B cell (primary cell): Measurements from ENCODE around the gene DKK2. TPM values are rescaled to one million over a fixed set of nuclear protein-coding genes. Genes with fewer than 3 reads are reported as not detected.
A peak's percentile ranks its signal among the peaks of the same experiment; 100 is the strongest.

ENCODE experiments used
- ATAC-seq: fragments of 200-7000 bp; cut with Tn5 transposase; one replicate; pipeline ENCODE4 v1.10.0; 2021; ENCODE audit warnings: low read depth, mild to moderate bottlenecking, moderate number of reproducible peaks, moderate library complexity
- CTCF ChIA-PET: fragments of 350-600 bp; sonication (Branson Sonifier 250); formaldehyde crosslinking; loops from one replicate; lab custom pipeline; 2021; ENCODE audit warnings: antibody characterized with exemption, inconsistent platforms; lab: Charles Lee
- POLR2A ChIA-PET: fragments of 350-600 bp; sonication (Branson Sonifier 250); formaldehyde crosslinking; loops from one replicate; lab custom pipeline; 2021; ENCODE audit warnings: antibody characterized with exemption; lab: Charles Lee
- DNase-seq: peaks from one replicate; pipeline ENCODE4 v3.0.0; 2013
- H2AFZ ChIP-seq: 2 replicates; pipeline ENCODE4 v1.6.1; 2012; ENCODE audit warnings: mild to moderate bottlenecking, low read depth, low read length; ENCODE audit not compliant: insufficient read depth, poor library complexity, severe bottlenecking
- H3K27ac ChIP-seq, 2 donors: 1 replicate in 1 of 2; 2 replicates in 1 of 2; pipeline ENCODE4 v1.5.1; 2012 to 2013; ENCODE audit warnings: low read length in 2 of 2, mild to moderate bottlenecking in 2 of 2, moderate library complexity in 1 of 2
- H3K27me3 ChIP-seq, 4 experiments: fragments of 200-600 bp in 1 of 4; sonication (generic) in 1 of 4; replicated peaks in 1 of 4; 1 replicate in 2 of 4; 2 replicates in 2 of 4; pipeline versions ENCODE4 v1.6.1 to v1.7.0; 2013 to 2016; ENCODE audit warnings: low read length in 3 of 4, mild to moderate bottlenecking in 2 of 4, mixed read lengths in 1 of 4, moderate library complexity in 1 of 4; ENCODE audit not compliant: insufficient read depth in 4 of 4, control insufficient read depth in 3 of 4; ENCODE audit errors: control extremely low read depth in 1 of 4
- H3K36me3 ChIP-seq, 2 experiments: replicated peaks in 1 of 2; 1 replicate in 1 of 2; 2 replicates in 1 of 2; pipeline versions ENCODE4 v1.6.1 to v1.7.1; 2013; ENCODE audit warnings: low read length in 1 of 2; ENCODE audit not compliant: insufficient read depth in 2 of 2, control insufficient read depth in 1 of 2; ENCODE audit errors: control extremely low read depth in 1 of 2, extremely low read depth in 1 of 2
- H3K4me1 ChIP-seq, 2 donors: fragments of 200-600 bp in 1 of 2; sonication (generic) in 1 of 2; 1 replicate in 1 of 2; 2 replicates in 1 of 2; pipeline versions ENCODE4 v1.5.1 to v1.6.1; 2013 to 2017; ENCODE audit warnings: low read length in 2 of 2; ENCODE audit not compliant: control insufficient read depth in 2 of 2, insufficient read depth in 2 of 2
- H3K4me2 ChIP-seq: replicated peaks from 2 replicates; pipeline ENCODE3; 2012; ENCODE audit warnings: mild to moderate bottlenecking, low read depth, low read length; ENCODE audit not compliant: poor library complexity, severe bottlenecking
- H3K4me3 ChIP-seq, 5 experiments: fragments of 200-600 bp in 1 of 5; sonication (generic) in 1 of 5; 1 replicate in 3 of 5; 2 replicates in 2 of 5; pipeline versions ENCODE4 v1.5.1 to v1.7.0; 2011 to 2016; ENCODE audit warnings: low read length in 4 of 5, mild to moderate bottlenecking in 4 of 5, low read depth in 2 of 5, control low read depth in 1 of 5, moderate library complexity in 1 of 5; ENCODE audit not compliant: insufficient read depth in 1 of 5; ENCODE audit errors: control extremely low read depth in 1 of 5, extremely low read depth in 1 of 5
- H3K79me2 ChIP-seq: fragments of 200-600 bp; sonication (generic); one replicate; pipeline ENCODE4 v1.6.0; 2016; ENCODE audit warnings: low read length; ENCODE audit not compliant: control insufficient read depth, insufficient read depth
- H3K9ac ChIP-seq: fragments of 200-600 bp; sonication (generic); 2 replicates; pipeline ENCODE4 v1.6.1; 2017; ENCODE audit warnings: mild to moderate bottlenecking, low read length, moderate library complexity
- H3K9me3 ChIP-seq, 3 donors: one replicate each; pipeline versions ENCODE4 v1.6.1 to v1.7.1; 2013; ENCODE audit warnings: low read length in 2 of 3; ENCODE audit not compliant: control insufficient read depth in 2 of 3, insufficient read depth in 1 of 3; ENCODE audit errors: control extremely low read depth in 1 of 3
- H4K20me1 ChIP-seq: 2 replicates; pipeline ENCODE4 v1.6.0; 2012; ENCODE audit warnings: mild to moderate bottlenecking, low read length; ENCODE audit not compliant: insufficient read depth, control insufficient read depth, poor library complexity, severe bottlenecking
- H3K27ac Mint-ChIP-seq: one replicate; pipeline ENCODE4 v1.8.0; 2021; ENCODE audit warnings: mixed read lengths
- H3K27me3 Mint-ChIP-seq: one replicate; pipeline ENCODE4 v1.8.0; 2021; ENCODE audit warnings: mixed read lengths
- H3K4me1 Mint-ChIP-seq: one replicate; pipeline ENCODE4 v1.8.0; 2021; ENCODE audit warnings: mixed read lengths
- H3K4me3 Mint-ChIP-seq: one replicate; pipeline ENCODE4 v1.8.0; 2021; ENCODE audit warnings: mixed read lengths
- H3K9me3 Mint-ChIP-seq: one replicate; pipeline ENCODE4 v1.8.0; 2022; ENCODE audit warnings: mixed read lengths; ENCODE audit not compliant: insufficient read depth
- EZH2 ChIP-seq: IDR thresholded peaks from 2 replicates; pipeline ENCODE4 v1.6.1; 2012; ENCODE audit warnings: borderline replicate concordance, low read depth, mild to moderate bottlenecking, moderate library complexity, low read length; ENCODE audit not compliant: insufficient read depth, poor library complexity, severe bottlenecking
- WGBS: methylation state at CpG from one replicate; pipeline ENCODE4 v1.1.5; 2013; ENCODE audit warnings: missing lambda C conversion rate; ENCODE audit not compliant: insufficient coverage; 5-methylcytosine and 5-hydroxymethylcytosine counted together
- intact Hi-C: fragments of 100-400 bp; cut with micrococcal nuclease; formaldehyde crosslinking; loops from one replicate; pipeline ENCODE4 v1.10.0; 2022
- polyA plus RNA-seq: library from polyadenylated mRNA; depleted of rRNA; stranded (reverse); fragments of >200 nt; gene quantifications from 2 replicates; pipeline ENCODE4 v1.2.3, GENCODE V29; 2012
- total RNA-seq, 2 donors: library from RNA; stranded (reverse); fragments of 120-200 nt in 1 of 2; gene quantifications; 1 replicate in 1 of 2; 2 replicates in 1 of 2; pipeline versions ENCODE4 v1.2.3 to v1.2.4, GENCODE V29; 2013 to 2022
- TF ChIP-seq, protein P1 (sequence below): fragments of 200-600 bp; IDR thresholded peaks from one replicate; pipeline ENCODE4 v1.8.0; 2022; ENCODE audit warnings: antibody characterized with exemption, mild to moderate bottlenecking

Gene DKK2
- total and polyA plus RNA-seq, 2 donors (not counting 1 experiment from before 2014, with no cell fraction given): not detected

DNA sequence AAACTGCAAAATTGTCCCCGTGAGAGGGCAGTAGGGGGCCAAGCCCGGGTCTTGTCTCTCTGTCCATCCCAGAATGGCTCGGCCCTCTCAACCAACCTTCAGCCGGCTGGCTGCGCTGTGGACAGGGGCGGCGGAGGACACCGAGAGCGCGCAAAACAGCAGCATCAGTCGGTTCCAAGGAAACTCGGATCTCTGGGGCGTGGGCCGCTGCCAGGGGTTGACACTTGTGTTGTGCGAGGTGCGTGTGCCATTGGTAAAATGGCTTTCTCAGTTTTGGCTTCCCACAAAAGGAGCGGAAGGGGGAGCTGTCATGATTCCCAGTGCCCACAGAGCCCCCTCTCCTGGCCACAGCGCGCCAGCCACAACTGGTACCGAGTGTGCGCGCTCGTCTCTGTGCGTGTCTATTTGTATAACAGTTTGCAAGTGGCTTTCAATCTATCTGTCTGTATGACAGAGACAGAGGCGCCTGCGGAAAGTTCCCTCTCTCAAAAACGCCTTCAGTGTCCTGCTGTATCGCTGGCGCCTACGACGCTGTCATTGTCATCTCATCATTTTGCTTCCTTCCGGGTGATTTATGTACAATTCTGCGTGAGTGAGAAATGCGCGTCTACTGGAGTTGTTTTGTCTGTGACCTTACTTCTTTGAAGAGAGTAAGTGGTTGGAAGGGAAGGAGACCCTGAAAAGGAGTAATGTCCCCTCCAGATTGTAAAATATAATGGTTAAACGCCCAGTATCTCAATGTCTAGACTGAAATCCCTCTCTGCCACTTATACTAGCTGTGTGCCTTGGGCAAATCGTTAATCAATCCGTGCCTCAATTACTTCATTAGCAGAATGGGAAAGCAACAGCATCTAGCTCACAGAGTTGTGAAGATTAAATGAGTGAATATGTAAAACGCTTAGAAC, 1.8 kb downstream of the DKK2 start:
- Histone ChIP-seq H3K27ac (no peak overlapping the region), H3K9me3 (peaks cover 0 to 12% (median 2%) of the 10 kb centered on the region in 3 donors), H4K20me1 (no peaks in the 10 kb centered on the region), H2AFZ (no peak overlapping the region), H3K4me2 (no peak overlapping the region), H3K27me3 (peaks cover 0 to 35% (median 10%) of the 10 kb centered on the region in 4 experiments), H3K79me2 (no peaks in the 10 kb centered on the region), H3K9ac (no peak overlapping the region), H3K36me3 (no peaks in the 10 kb centered on the region), H3K4me1 (peaks cover 13 to 23% of the 10 kb centered on the region in 2 donors), H3K4me3 (peak overlapping the region in 1 of 5 experiments; percentile 25)
- H3K27ac Mint-ChIP-seq: no peak overlapping the region
- H3K4me1 Mint-ChIP-seq: peaks cover 21% of the 10 kb centered on the region
- ChIA-PET CTCF (no interaction called here), POLR2A (no interaction called here)
- peak; percentile 2 for DNase-seq
- no peaks in the 10 kb centered on the region for H3K9me3 Mint-ChIP-seq
- H3K4me3 Mint-ChIP-seq: no peak overlapping the region
- intact Hi-C loops: no loop called here
- TF ChIP-seq, protein P1, sequence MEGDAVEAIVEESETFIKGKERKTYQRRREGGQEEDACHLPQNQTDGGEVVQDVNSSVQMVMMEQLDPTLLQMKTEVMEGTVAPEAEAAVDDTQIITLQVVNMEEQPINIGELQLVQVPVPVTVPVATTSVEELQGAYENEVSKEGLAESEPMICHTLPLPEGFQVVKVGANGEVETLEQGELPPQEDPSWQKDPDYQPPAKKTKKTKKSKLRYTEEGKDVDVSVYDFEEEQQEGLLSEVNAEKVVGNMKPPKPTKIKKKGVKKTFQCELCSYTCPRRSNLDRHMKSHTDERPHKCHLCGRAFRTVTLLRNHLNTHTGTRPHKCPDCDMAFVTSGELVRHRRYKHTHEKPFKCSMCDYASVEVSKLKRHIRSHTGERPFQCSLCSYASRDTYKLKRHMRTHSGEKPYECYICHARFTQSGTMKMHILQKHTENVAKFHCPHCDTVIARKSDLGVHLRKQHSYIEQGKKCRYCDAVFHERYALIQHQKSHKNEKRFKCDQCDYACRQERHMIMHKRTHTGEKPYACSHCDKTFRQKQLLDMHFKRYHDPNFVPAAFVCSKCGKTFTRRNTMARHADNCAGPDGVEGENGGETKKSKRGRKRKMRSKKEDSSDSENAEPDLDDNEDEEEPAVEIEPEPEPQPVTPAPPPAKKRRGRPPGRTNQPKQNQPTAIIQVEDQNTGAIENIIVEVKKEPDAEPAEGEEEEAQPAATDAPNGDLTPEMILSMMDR: no peak
- TF ChIP-seq EZH2: no peak
- 4% methylated on average over 29 of the region's 39 CpGs for WGBS
- H3K27me3 Mint-ChIP-seq: peaks cover 58% of the 10 kb centered on the region
- ATAC-seq: no peak

GRCh38 chr4:107027379-107027778, 8.7 kb downstream of the DKK2 start:
- no peak overlapping the region for H3K4me2 ChIP-seq
- ChIA-PET CTCF (no interaction called here), POLR2A (no interaction called here)
- no peaks in the 10 kb centered on the region for H3K9me3 ChIP-seq
- no peaks in the 10 kb centered on the region for H3K36me3 ChIP-seq
- H3K9ac ChIP-seq: no peak overlapping the region
- TF ChIP-seq, protein P1: no peak
- TF ChIP-seq EZH2: no peak
- no peaks in the 10 kb centered on the region for H3K4me1 ChIP-seq
- DNase-seq (no peak), ATAC-seq (no peak)
- Mint-ChIP-seq H3K27ac (no peak overlapping the region), H3K4me3 (no peak overlapping the region), H3K4me1 (no peaks in the 10 kb centered on the region), H3K27me3 (peaks cover under 1% of the 10 kb centered on the region), H3K9me3 (peaks cover 1% of the 10 kb centered on the region)
- intact Hi-C loops: no loop called here
- H3K4me3 ChIP-seq: no peak overlapping the region
- H3K79me2 ChIP-seq: no peaks in the 10 kb centered on the region
- no peaks in the 10 kb centered on the region for H4K20me1 ChIP-seq
- no peak overlapping the region for H2AFZ ChIP-seq
- H3K27ac ChIP-seq: no peak overlapping the region
- WGBS: no CpG with 5 or more reads among the region's 1 CpG
- H3K27me3 ChIP-seq: no peaks in the 10 kb centered on the region
